Activated CD4-positive, alpha-beta T cell treated with anti-CD3 and anti-CD28 coated beads, Interleukin-2, amount 50 U/mL, for 1 hour (primary cell): Measurements from ENCODE around the gene MACO1.

ENCODE experiments used
- DNase-seq: peaks from one replicate; pipeline ENCODE4 v3.0.0-alpha.2; 2020

The MACO1 gene

GRCh38 chr1:25526753-25527152, 96.1 kb downstream of the MACO1 start:
- no peak for DNase-seq

- no peak for DNase-seq
Observed at GRCh38 chr1:25527226-25527846, 96.6 kb downstream of the MACO1 start.

- DNase-seq, result no peak
Observed at GRCh38 chr1:25527946-25528595, 97.4 kb downstream of the MACO1 start.

DNA sequence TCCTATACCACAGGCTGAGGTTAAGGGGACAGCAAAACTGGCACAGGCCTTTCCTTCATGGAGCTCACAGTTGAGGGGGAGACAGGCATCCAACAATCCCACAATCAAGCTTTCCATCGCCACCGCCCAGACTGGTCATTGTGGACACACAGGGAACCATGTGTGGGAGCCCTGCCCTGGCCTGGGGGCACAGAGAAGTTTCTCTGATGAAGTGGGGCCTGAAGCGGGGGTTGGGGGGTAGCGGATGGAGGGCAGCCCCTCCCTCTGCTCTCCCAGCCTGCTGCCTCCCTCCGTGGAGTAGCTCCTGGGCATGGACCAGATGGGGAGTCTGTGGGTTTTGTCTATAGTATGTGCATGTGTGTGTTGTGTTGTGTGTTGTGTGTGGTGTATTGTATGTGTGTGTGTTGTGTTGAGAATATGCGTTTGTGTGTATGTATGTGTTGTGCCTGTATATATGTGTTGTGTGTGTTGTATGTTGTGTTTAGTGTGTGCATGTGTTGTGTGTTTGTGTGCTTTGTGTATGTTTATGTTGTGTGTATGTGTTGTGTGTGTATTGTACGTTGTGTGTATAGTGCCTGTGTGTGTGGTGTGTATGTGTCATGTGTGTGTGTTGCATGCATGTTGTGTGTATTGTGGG, 98.3 kb downstream of the MACO1 start:
- DNase-seq, result no peak

- no peak for DNase-seq
Observed at GRCh38 chr1:25529518-25530185, 99.0 kb downstream of the MACO1 start.

DNA sequence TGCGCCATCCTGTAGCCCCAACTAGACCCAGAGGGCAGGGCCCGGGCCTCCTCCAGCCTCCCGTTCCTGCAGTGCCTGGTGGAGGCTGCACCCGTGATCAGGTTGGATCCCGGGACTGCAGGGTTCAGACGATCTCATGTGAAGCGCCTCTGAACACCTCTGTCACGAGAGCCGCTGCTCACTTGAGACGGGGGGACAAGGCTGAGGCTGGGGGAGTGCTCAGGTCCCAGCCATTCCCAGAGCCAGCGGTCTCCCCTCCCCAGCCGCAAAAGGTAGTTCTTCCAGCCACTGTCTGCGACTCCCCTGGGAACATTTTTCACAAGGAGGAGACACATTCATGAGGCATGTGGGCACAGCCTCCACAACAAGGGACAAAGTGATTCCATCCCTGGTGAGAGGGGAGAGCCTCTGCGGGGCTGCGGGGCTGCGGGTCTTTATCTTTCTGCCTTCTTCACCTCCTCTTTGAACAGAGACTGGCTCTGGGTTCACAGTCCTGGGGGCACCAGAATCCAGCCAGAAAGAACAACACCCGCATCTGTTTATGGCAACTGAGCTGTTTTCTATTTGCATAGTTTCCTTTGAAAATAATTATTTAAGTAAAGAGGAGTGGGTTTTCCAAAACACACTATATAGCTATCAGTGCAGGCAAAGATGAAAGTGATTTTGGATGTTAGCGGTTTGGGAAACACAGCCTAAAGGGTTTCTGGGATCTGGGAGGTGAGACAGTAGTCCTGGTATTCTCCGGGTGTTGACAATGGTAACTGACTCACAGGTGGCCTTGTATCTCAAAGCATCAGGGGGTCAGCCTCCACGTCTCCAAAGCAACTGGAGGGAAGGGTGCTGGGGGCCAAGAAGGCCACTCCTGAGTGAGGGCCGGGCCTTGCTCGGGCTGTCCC, 99.7 kb downstream of the MACO1 start:
- no peak for DNase-seq

DNA sequence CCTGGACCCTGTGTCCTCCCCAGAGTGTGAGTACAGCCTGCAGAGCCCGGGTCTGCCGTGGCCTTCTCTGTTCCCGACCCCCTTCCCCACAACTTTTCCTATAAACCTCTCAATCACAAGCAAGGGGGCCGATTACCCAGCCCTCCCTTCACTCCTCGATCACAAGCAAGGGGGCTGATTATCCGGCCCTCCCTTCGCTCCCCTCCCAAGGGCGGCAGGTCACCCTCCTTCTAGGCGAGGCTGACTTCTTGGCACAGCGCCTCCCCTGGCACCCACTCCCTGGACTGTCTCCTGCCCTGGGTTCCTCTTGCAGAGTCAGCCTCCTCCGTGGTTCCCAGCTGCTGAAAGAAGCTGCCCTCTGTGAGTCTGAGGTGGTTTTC, 100.4 kb downstream of the MACO1 start:
- DNase-seq, result no peak

DNA sequence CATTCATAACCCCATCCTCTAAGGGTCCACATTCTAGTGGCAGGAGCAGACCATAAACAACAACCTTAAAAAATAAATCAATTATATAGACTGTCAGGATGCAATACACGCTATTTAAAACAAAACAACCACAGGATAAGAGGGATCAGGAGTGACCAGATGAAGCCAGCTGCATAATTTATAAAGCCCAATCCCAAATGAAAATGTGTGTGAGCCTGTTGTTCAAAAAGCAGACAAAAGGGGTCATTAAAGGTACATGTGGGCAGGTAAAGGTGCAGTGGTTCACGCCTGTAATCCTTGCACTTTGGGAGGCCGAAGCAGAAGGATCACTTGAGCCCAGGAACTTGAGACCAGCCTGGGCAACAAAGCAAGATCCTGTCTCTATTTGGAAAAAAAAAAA, 102.3 kb downstream of the MACO1 start:
- DNase-seq, result no peak

GRCh38 chr1:25533775-25534409, 103.2 kb downstream of the MACO1 start:
- DNase-seq, result no peak

- no peak for DNase-seq
Observed at GRCh38 chr1:25534410-25534788, 103.7 kb downstream of the MACO1 start.

- no peak for DNase-seq
Observed at GRCh38 chr1:25536124-25536523, 105.4 kb downstream of the MACO1 start.

DNA sequence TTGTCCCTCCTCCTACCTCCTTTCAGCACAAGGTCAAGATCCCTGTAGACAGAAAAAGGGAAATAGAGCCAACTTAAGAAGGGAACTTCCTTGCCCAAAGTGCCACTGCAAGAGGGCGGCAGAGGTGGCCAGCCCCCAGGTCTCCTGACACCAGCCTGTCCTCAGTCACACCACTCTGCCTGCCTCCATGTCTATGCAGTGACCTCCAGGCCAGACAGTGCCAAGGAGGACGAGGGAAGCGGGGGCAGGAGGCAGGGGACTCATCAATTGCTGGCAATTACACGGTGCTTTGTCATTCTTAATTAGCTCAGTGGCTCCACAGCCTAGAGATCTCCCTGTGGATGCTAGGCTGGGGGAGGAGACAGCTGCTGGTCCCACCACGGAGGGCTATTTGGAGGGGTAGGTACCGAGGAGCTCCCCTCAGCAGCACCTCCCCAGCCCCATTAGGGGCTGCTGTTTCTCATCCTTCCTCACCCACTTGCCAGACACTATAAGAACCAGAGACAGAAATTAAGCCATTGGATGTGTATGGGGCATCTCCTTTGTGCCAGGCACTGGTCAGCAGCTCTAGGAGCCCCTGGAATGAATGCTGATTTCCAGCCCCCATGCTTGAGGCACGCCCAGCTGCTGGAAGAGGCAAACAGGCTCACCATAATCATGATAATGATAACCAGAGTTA, 106.6 kb downstream of the MACO1 start:
- DNase-seq, result no peak

DNA sequence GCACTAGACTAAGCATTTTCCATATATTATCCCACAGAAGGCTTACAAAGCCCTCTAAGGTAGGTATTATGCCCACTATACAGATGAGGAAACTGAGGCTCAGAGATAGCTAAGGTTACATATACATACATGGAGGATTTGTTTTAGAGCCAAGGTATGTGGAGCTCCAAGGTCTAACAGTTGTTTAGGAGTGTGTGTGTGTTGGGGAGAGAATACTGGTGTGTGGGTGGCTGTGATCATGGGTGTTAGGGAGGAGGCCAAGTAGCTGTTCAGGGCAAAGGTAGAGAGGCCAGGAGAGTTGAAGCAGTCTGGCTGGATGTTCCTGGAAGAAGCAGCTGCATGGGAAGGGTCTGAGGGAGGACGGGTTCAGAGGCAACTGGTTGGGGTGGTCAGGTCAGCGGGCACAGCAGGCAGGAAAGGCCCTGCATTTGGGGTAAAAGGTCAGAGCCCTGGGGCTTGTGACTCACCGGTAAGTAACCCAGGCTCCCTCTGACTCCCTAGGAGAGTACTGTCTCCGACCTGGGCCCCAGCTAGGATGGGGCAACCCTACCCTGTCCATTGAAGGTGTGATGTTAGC, 107.6 kb downstream of the MACO1 start:
- DNase-seq, result no peak

- no peak for DNase-seq
Observed at GRCh38 chr1:25540750-25541342, 110.1 kb downstream of the MACO1 start.

DNA sequence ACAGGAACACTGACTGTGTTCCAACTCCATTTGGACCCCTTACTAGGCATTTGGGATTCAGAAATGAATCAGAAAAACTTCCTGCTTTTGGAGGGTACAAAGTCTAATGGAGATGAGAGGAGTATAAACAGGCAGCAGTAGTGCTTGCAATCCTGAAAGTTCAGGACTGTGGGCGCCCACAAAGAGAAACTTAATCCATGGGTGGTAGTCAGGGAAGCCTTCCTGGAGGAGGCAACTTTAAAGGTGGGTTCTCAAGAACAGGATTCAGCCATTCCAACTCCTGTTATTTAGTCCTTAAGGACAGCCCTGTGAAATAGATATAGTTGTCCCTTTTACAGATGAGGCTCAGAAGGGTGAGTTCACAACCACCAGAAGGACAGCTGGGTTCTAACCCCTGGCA, 110.7 kb downstream of the MACO1 start:
- DNase-seq, result no peak

- no peak for DNase-seq
Observed at GRCh38 chr1:25541889-25542658, 111.4 kb downstream of the MACO1 start.

DNA sequence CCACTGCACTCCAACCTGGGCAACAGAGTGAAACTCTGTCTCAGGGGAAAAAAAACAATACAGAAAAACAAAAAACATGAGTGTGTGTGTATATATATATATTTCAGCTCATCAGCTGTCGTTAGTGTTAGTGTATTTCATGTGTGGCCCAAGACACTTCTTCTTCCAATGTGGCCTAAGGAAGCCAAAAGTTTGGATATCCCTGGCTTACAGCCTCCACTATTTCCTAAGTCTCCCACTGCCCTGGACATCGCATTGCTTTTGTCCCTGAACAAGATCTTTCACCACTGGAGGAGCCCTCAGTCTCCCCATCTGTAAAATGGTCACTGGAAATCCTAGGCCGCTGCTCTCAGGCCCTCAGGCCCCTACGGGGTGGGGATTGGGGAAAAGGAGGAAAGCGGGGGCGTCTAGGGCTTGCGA, 112.3 kb downstream of the MACO1 start:
- DNase-seq, result no peak

DNA sequence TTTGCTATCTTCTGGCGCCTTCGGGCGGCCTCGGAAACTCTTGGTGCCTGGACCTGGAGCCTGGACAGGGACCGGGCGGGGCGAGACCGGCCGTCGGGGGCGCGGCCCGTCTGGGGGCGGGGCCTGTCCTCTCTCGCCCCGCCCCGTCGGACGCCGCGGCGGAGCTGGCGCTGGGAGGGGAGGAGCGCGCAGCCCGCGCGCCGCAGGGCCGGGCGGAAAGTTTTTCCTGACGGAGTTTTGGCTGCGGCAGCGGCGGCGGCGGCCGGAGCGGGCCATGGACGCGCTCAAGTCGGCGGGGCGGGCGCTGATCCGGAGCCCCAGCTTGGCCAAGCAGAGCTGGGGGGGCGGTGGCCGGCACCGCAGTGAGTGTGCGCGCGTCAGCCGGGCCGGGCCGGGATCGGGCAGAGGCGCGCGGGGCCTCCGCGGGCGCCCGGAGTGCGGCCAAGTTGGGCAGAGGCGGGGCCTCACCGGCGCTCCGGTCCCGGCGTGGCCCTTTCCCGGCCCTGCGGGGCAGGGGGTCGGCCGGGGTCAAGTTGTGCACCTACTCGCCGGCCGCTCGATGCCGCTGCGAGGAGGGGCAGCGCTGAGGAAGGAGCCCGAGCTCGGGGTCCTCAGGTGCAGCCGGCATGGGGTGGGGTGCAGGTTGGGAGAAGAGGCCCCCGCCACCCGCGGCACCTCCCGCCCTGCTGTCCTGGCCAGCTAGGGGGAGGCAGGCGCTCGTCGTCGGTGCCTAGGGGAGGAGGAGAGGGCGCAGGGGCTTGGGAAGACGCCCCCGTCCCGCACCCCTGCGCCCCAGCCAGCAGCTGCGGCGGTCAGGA, 112.9 kb downstream of the MACO1 start, which contains the start of gene LDLRAP1:
TSS of gene LDLRAP1 (plus strand) at position 182 of the 818 bp plus-strand sequence. CDS start at position 275, 93 bp downstream.
- peak; percentile 48 for DNase-seq

DNA sequence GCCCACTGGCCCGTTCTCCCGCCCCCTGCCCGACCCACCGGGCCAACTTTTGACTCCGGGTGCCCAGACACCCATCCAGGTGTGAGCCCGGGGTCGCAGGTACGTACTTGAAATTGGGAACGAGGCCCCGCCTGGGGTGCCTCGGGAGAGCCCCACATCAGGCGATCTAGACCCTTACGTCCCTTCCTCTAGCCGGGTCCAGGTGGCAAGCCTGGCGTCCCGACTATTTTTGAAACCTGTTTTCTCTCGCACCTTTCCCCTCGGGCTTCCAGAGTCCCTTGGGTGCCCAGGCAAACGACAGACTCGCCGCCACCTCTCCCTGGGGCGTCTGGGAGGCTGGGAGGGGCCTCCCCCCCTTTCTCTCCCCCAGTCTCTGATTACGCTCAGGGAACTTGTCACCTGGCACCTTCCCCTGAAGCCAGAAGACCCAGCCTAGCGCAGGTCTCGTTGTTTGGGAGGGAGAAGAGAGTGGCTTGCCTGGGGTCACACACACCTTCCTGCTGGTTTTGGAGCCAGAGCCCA, 113.6 kb downstream of the MACO1 start:
- DNase-seq, result no peak
